ENCODE measurements around the gene AFMID. TPM values are rescaled to one million over a fixed set of nuclear protein-coding genes. Genes with fewer than 3 reads are reported as not detected.

AFMID gene
- polyA plus RNA-seq, 1 experiment: 28.0 TPM

DNA sequence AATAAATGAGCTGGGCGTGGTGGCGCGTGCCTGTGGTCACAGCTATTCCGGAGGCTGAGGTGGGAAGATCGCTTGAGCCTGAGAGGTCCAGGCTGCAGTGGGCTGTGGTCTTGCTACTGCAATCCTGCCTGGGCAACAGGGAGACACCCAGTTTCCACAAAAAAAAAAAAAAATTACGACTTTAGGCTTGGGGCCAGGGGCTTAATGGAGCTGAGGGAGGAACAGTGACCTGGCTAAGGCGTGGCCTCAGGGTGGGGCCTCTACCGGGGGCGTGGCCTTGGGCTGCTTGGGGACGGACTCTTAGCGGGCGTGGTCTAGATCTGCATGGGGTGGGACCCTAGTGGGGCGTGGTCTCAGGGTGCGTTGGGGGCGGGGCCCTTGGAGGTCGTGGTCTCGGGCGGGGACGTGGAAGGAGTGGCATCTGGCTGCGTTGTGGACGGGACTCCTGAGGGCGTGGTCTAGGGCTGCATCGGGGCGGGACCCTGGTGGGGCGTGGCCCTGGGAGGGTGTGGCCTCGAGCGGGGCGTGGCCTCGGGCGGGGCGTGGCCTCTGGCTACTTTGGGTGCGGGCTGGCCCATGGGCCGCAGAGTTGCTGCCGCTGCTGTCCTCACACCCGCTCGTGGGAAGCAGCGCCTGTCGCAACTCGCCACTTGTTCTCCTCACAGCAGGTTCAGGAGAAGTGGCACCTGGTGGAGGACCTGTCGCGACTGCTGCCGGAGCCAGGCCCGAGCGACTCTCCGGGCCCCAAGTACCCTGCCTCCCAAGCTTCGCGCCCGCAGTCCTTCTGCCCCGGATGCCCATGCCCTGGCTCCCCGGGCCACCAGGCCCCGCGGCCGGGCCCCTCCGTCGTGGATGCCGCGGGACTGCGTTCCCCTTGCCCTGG lies 46.8 kb upstream of the AFMID start:
- H3K4me3 ChIP-seq (ENCODE audit: low read depth, low read length): no peak overlapping the region
- no peak for DNase-seq (ENCODE audit: low read depth)
- H3K27me3 ChIP-seq (ENCODE audit: control insufficient read depth, insufficient read depth, low read length): no peaks in the 10 kb centered on the region
- ChIA-PET POLR2A (no interaction called here), CTCF (interaction anchor here (0.6 to 1.5 kb wide), 4 partner anchors 28 to 1763 kb away, joined by 3 to 5 read pairs (median 4); no protein-coding TSS in a partner anchor)
- no peaks in the 10 kb centered on the region for H3K36me3 ChIP-seq (ENCODE audit: control insufficient read depth, insufficient read depth, low read length)
- TF ChIP-seq, protein P1, sequence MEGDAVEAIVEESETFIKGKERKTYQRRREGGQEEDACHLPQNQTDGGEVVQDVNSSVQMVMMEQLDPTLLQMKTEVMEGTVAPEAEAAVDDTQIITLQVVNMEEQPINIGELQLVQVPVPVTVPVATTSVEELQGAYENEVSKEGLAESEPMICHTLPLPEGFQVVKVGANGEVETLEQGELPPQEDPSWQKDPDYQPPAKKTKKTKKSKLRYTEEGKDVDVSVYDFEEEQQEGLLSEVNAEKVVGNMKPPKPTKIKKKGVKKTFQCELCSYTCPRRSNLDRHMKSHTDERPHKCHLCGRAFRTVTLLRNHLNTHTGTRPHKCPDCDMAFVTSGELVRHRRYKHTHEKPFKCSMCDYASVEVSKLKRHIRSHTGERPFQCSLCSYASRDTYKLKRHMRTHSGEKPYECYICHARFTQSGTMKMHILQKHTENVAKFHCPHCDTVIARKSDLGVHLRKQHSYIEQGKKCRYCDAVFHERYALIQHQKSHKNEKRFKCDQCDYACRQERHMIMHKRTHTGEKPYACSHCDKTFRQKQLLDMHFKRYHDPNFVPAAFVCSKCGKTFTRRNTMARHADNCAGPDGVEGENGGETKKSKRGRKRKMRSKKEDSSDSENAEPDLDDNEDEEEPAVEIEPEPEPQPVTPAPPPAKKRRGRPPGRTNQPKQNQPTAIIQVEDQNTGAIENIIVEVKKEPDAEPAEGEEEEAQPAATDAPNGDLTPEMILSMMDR (IDR thresholded peaks at IDR 0.05; ENCODE audit: insufficient read depth, low read depth, low read length): no peak

DNA sequence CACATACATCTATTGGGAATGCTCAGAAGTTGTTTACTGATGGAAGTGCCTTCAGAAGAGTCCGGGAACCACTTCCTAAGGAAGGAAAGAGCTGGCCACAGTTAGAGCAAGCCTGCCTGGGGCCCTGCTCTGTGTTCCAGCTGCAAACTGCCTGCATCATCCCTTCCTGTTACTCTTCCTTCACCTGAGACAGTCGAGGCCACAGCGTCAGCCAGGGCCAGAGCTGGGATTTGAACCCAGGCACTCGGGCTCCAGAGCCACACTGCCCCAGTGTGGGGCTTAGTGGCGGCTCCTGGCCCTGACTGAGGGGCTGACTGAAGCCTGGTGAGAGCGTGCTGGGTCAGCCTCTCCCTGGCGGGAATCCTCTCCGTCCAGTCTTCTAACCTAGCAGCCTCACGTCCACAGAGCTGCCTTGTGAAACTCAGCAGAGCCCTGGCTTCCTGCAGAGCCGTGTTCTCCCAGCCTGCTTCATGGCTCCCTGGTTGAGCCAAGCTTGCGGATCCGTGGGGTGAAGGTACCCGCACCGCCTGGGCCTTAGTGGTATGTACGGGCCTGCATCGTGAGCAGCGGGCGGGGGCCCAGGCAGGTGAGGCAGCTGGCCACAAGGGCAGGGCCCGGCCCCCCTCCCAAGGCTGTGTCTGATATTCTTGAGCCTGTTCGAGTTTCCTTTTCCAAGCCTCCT lies 45.6 kb upstream of the AFMID start:
- CTCF ChIA-PET: interaction anchor here (0.7 kb wide), 1 partner anchor 29 kb away, joined by 3 read pairs; no protein-coding TSS in a partner anchor
- TF ChIP-seq, protein P1 (IDR thresholded peaks at IDR 0.05; ENCODE audit: insufficient read depth, low read depth, low read length): no peak
- Histone ChIP-seq H3K4me3 (ENCODE audit: low read depth, low read length) (no peak overlapping the region), H3K27me3 (ENCODE audit: control insufficient read depth, insufficient read depth, low read length) (no peaks in the 10 kb centered on the region), H3K36me3 (ENCODE audit: control insufficient read depth, insufficient read depth, low read length) (no peaks in the 10 kb centered on the region)
- POLR2A ChIA-PET: no interaction called here
- no peak for DNase-seq (ENCODE audit: low read depth)

DNA sequence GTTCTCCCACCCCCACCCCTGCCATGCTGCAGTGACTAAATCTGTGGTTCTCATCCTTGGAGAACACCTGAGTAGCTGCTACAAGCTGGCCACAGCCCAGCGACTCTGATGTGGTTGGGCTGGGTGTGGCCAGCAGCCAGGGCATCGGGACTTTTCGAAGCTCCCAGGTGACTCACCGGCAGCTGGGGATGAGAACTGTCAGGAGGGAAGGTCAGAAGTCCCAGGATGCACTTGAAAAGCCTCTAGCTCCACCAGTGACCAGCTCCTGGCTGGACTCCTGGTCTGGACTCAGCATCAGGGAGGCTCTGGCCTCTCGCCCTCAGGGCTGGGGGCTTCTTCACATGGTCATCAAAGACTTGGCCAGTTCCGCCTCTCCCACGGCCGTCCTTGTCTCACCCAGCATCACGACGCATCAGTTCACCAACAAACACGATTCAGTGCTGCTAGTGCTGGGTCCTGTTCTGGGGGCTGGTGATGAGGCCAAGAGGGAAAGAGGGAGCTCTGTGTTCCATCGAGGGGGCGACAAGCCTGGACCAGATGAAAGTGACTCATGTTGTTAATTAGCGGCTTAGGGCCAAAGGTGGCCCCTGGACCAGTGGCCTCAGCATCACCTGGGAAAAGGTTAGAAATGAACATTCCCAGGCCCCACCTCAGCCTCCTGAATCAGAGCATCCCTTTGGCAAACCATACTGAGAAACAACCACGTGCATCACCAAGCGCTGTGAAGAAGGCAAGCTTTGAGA lies 44.9 kb upstream of the AFMID start:
- CTCF ChIA-PET: interaction anchor here (0.7 to 1.5 kb wide), 2 partner anchors 30 to 33 kb away, joined by 3 to 4 read pairs; no protein-coding TSS in a partner anchor
- H3K4me3 ChIP-seq (ENCODE audit: low read depth, low read length): no peak overlapping the region
- POLR2A ChIA-PET: no interaction called here

DNA sequence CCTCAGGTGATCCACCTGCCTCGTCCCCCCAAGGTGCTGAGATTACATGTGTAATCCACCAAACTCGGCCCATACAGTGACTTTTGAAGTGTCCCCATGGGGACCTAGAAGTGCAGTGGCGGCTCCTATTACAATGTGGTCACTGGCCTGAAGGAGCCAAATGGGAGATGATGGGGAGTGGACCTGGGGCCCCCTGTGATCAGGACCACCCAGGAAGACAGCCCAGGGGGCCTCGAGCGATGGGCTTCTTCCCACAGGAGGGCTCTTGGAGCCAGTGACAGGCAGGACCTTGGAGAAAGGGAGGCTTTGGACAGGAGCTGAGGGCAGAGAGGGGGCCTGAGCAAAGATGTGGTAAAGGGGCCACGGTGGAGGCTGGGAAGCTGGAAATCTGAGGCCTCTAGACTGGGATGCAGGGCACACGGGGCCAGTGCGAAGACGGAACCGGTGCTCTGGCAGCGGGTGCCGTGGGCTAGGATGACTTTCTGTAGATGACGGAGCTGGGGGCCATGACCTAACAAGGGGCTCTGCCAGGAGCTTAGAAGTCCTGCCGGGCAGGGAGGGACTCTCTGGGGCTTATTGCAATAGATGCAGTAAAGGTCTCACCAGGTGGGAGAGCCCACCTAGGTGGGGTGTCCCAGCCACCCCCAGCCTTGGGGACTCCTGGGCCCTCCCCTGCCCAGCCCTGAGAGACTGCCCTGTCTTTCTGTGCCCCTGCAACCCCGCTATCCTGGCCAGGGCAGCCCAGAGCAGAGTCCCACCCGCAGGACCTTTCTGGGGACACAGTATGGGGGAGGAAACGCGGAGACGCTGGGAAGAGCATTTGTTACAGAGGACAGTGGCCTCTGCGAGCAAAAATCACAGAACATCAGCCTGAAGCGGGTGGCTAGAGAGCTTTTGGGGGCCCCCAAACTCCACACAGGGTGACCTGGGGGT lies 43.7 kb upstream of the AFMID start:
- Histone ChIP-seq H3K27me3 (ENCODE audit: control insufficient read depth, insufficient read depth, low read length) (no peaks in the 10 kb centered on the region; the same call in 1 of the 2 replicates), H3K4me3 (ENCODE audit: low read depth, low read length) (no peak overlapping the region), H3K36me3 (ENCODE audit: control insufficient read depth, insufficient read depth, low read length) (no peaks in the 10 kb centered on the region)
- POLR2A ChIA-PET: no interaction called here
- CTCF ChIA-PET: interaction anchor here (0.7 to 1.6 kb wide), 4 partner anchors 8 to 43 kb away, joined by 3 to 4 read pairs (median 4); partner anchors contain the start of gene TK1
- TF ChIP-seq, protein P1 (IDR thresholded peaks at IDR 0.05; ENCODE audit: insufficient read depth, low read depth, low read length): no peak
- no peak for DNase-seq (ENCODE audit: low read depth)

More for the DNA sequence above, 44.9 kb upstream of the AFMID start:
- TF ChIP-seq, protein P1 (IDR thresholded peaks at IDR 0.05; ENCODE audit: insufficient read depth, low read depth, low read length): no peak
- Histone ChIP-seq H3K27me3 (ENCODE audit: control insufficient read depth, insufficient read depth, low read length) (no peaks in the 10 kb centered on the region; the same call in 1 of the 2 replicates), H3K36me3 (ENCODE audit: control insufficient read depth, insufficient read depth, low read length) (no peaks in the 10 kb centered on the region)
- DNase-seq (ENCODE audit: low read depth): no peak

All from BJ (cell line).